Stimulated activated memory B cell treated with anti-CD40 and anti-IgM and Interleukin-4, amounts not matched to agents 10 μg/mL and 1 μg/mL and 100 μg/mL, for 72 hours (primary cell): ENCODE measurements around the gene DGKE.

Source experiments
- ATAC-seq: fragments of 150-1000 bp; cut with Tn5 transposase; 2 replicates; pipeline ENCODE4 v1.10.0; 2021
- H3K27ac Mint-ChIP-seq: one replicate; pipeline ENCODE4 v1.8.0; 2022; ENCODE audit warnings: mild to moderate bottlenecking, mixed read lengths
- H3K27me3 Mint-ChIP-seq: one replicate; pipeline ENCODE4 v1.8.0; 2022; ENCODE audit warnings: mixed read lengths
- H3K36me3 Mint-ChIP-seq: one replicate; pipeline ENCODE4 v1.8.0; 2022; ENCODE audit warnings: mixed read lengths
- H3K4me1 Mint-ChIP-seq: one replicate; pipeline ENCODE4 v1.8.0; 2022; ENCODE audit warnings: mixed read lengths
- H3K4me3 Mint-ChIP-seq: one replicate; pipeline ENCODE4 v1.8.0; 2022; ENCODE audit warnings: mild to moderate bottlenecking, moderate library complexity, mixed read lengths
- H3K9me3 Mint-ChIP-seq: one replicate; pipeline ENCODE4 v1.8.0; 2022; ENCODE audit warnings: mixed read lengths

The DGKE gene

GRCh38 chr17:56826611-56827414 lies 7.1 kb upstream of the DGKE start:
- H3K27me3 Mint-ChIP-seq: no peaks in the 10 kb centered on the region
- H3K4me3 Mint-ChIP-seq: no peak overlapping the region
- no peak overlapping the region for H3K27ac Mint-ChIP-seq
- no peaks in the 10 kb centered on the region for H3K9me3 Mint-ChIP-seq
- H3K4me1 Mint-ChIP-seq: peaks cover 28% of the 10 kb centered on the region
- H3K36me3 Mint-ChIP-seq: peaks cover 20% of the 10 kb centered on the region
- no peak for ATAC-seq

- Mint-ChIP-seq H3K27ac (peak overlapping the region; percentile 4), H3K9me3 (no peaks in the 10 kb centered on the region), H3K27me3 (no peaks in the 10 kb centered on the region), H3K36me3 (peaks cover 9% of the 10 kb centered on the region), H3K4me3 (peak overlapping the region; percentile 21), H3K4me1 (peaks cover 48% of the 10 kb centered on the region)
- no peak for ATAC-seq
Measured at GRCh38 chr17:56830726-56831368, 3.1 kb upstream of the DGKE start.

GRCh38 chr17:56831369-56832095 lies 2.4 kb upstream of the DGKE start:
- H3K4me3 Mint-ChIP-seq: no peak overlapping the region
- H3K4me1 Mint-ChIP-seq: peaks cover 50% of the 10 kb centered on the region
- peaks cover 11% of the 10 kb centered on the region for H3K36me3 Mint-ChIP-seq
- H3K27ac Mint-ChIP-seq: peak overlapping the region; percentile 4
- H3K9me3 Mint-ChIP-seq: no peaks in the 10 kb centered on the region
- H3K27me3 Mint-ChIP-seq: no peaks in the 10 kb centered on the region
- no peak for ATAC-seq

- Mint-ChIP-seq H3K27ac (peak overlapping the region; percentile 93), H3K36me3 (peaks cover 20% of the 10 kb centered on the region), H3K4me3 (peak overlapping the region; percentile 97), H3K9me3 (no peaks in the 10 kb centered on the region), H3K27me3 (no peaks in the 10 kb centered on the region), H3K4me1 (peaks cover 59% of the 10 kb centered on the region)
- no peak for ATAC-seq
Measured at GRCh38 chr17:56832446-56832845, 1.5 kb upstream of the DGKE start.

DNA sequence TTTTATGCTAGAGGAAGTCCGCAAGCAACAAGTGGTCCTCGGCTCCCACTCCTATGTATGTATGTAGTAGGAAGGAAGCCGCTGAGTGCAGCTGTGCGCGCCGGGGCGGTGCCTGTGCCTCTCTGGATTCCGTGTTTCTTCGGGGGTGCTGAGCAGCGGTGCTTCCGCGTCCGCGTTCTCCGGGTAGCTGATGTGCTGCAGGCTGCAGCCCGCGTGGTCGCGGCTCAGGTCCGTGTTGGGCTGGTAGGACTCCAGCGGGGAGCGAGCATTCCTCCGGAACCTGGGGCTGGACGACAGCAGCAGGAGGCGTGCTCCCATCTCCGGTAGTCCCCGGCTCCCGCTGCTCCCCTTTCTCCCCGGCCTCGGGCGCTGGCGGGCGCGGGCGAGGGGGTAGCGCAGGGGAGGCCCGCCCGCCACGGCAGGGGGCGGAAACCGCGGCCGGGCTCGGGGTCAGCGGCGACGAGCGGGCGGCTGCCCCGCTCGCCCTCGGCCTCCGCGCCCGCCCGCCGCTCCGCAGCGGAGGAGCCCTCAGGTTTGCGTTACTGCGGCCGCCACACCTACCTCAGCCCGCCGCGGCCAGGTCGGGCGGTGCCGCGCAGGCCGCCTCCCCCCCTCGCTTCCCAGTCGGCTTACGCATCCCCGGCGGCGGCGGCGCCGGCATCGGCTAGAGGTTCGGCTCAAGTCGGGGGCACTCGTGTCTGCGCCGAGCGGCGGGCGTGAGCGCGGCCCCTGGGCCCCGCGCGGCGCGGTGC lies 718 bp upstream of the DGKE start:
- H3K9me3 Mint-ChIP-seq: no peaks in the 10 kb centered on the region
- peaks cover 21% of the 10 kb centered on the region for H3K36me3 Mint-ChIP-seq
- no peaks in the 10 kb centered on the region for H3K27me3 Mint-ChIP-seq
- peak overlapping the region; percentile 97 for H3K4me3 Mint-ChIP-seq
- ATAC-seq: peak; percentile 81
- H3K4me1 Mint-ChIP-seq: peaks cover 67% of the 10 kb centered on the region
- H3K27ac Mint-ChIP-seq: peak overlapping the region; percentile 93

DNA sequence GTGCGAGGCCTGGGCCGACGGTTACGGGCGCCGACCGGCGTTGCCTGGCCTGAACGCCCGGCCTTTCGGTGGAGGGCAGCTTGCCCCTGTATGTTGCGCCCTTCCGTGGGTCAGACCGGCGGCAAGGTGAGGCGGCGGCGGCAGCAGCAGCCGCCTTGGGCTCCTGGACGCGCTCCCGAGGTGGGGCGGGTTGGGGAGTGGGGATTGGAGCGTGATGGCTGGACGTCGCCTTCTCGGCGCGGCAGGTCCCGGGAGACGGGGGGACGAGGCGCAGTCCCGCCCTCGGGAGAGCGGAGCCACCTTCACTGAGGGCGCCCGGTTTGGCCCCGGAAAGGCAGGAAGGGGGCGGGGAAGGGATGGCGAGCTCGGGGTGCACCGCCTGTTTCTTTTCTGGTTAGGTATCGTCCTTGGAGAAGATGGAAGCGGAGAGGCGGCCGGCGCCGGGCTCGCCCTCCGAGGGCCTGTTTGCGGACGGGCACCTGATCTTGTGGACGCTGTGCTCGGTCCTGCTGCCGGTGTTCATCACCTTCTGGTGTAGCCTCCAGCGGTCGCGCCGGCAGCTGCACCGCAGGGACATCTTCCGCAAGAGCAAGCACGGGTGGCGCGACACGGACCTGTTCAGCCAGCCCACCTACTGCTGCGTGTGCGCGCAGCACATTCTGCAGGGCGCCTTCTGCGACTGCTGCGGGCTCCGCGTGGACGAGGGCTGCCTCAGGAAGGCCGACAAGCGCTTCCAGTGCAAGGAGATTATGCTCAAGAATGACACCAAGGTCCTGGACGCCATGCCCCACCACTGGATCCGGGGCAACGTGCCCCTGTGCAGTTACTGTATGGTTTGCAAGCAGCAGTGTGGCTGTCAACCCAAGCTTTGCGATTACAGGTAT lies 671 bp downstream of the DGKE start:
- Mint-ChIP-seq H3K4me1 (peaks cover 56% of the 10 kb centered on the region), H3K27me3 (no peaks in the 10 kb centered on the region), H3K36me3 (peaks cover 27% of the 10 kb centered on the region), H3K9me3 (no peaks in the 10 kb centered on the region), H3K4me3 (peak overlapping the region; percentile 88), H3K27ac (peak overlapping the region; percentile 93)
- peak; percentile 51 for ATAC-seq

DNA sequence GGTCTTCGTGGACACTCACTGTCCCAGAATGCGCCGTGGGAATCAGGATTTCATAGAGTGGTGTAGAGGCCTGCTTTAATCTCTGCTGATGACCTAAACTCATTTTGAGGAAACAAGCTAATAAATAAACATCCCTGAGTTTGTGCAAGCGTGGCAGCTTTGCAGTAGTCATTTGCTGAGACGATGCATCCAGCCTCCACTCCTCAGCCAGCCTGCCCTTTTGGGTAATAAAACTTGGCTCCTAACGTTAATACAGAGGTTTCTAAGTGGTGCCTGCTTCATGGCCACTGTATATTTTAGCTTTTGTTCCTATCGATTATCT lies 1.3 kb downstream of the DGKE start:
- ATAC-seq: no peak
- no peaks in the 10 kb centered on the region for H3K27me3 Mint-ChIP-seq
- peak overlapping the region; percentile 88 for H3K4me3 Mint-ChIP-seq
- peaks cover 27% of the 10 kb centered on the region for H3K36me3 Mint-ChIP-seq
- H3K4me1 Mint-ChIP-seq: peaks cover 53% of the 10 kb centered on the region
- no peaks in the 10 kb centered on the region for H3K9me3 Mint-ChIP-seq
- peak overlapping the region; percentile 93 for H3K27ac Mint-ChIP-seq

DNA sequence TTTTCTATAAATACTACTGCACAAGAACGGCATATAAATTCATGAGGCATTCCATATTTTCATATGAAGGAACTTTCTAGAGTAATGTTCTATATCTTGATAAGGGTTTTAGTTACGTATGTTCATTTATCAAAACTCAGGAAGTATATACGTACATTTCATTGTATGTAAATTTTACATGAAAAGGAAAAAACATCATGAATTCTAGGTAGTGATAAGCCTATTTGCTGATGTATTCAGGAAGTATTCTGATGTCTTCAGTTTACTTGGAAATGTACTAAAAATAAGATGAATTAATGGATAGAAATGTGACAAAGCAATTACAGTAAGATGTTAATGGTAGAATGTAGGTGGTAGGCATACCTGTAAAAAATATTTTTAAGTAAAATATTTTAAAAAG lies 4.7 kb downstream of the DGKE start:
- Mint-ChIP-seq H3K36me3 (peaks cover 19% of the 10 kb centered on the region), H3K4me3 (no peak overlapping the region)

GRCh38 chr17:56842577-56842976 lies 8.6 kb downstream of the DGKE start:
- H3K27ac Mint-ChIP-seq: no peak overlapping the region

More for the DNA sequence above, 4.7 kb downstream of the DGKE start:
- H3K9me3 Mint-ChIP-seq: no peaks in the 10 kb centered on the region
- H3K27ac Mint-ChIP-seq: no peak overlapping the region
- no peaks in the 10 kb centered on the region for H3K27me3 Mint-ChIP-seq
- no peak for ATAC-seq
- H3K4me1 Mint-ChIP-seq: peaks cover 26% of the 10 kb centered on the region

DNA sequence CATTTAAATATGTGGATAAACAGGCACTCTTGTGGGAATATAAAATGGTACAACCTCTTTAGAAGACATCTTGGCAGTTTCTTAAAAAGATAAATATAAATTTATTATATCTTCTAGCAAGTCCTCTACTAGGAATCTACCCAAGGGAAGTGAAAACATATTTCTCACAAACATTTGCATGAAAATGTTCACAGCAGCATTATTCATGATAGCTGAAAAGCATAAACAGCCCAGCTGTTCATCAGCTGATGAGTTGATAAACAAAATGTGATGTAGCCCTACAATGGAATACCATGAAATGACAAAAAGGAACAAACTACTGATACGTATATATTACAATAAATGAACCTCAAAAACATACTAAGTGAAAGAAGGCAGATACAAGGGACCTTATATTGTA lies 12.0 kb downstream of the DGKE start:
- H3K9me3 Mint-ChIP-seq: no peaks in the 10 kb centered on the region
- H3K4me3 Mint-ChIP-seq: no peak overlapping the region
- no peak for ATAC-seq
- no peak overlapping the region for H3K27ac Mint-ChIP-seq
- H3K36me3 Mint-ChIP-seq: peaks cover 27% of the 10 kb centered on the region
- peaks cover 6% of the 10 kb centered on the region for H3K4me1 Mint-ChIP-seq
- no peaks in the 10 kb centered on the region for H3K27me3 Mint-ChIP-seq

More at GRCh38 chr17:56842577-56842976, 8.6 kb downstream of the DGKE start:
- peaks cover 7% of the 10 kb centered on the region for H3K4me1 Mint-ChIP-seq
- peaks cover 12% of the 10 kb centered on the region for H3K36me3 Mint-ChIP-seq
- H3K9me3 Mint-ChIP-seq: no peaks in the 10 kb centered on the region
- H3K4me3 Mint-ChIP-seq: no peak overlapping the region
- no peaks in the 10 kb centered on the region for H3K27me3 Mint-ChIP-seq
- no peak for ATAC-seq

DNA sequence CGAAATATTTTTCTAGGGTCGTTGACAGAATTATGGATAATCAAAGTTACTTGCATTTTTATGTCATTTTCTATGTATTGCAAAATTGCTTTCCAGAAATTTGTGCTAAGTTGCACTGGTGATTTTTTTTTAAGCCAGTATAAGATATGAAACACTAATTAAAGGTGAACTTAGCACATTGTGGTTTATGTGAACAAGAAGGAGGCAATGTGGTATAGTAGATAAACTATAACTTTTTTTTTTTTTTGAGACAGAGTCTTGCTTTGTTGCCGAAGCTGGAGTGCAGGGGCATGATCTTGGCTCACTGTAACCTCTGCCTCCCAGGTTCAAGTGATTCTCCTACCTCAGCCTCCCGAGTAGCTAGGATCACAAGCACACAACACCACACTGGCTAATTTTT lies 13.2 kb downstream of the DGKE start:
- no peak for ATAC-seq
- Mint-ChIP-seq H3K36me3 (peaks cover 36% of the 10 kb centered on the region), H3K27me3 (no peaks in the 10 kb centered on the region), H3K9me3 (no peaks in the 10 kb centered on the region), H3K4me1 (peaks cover 7% of the 10 kb centered on the region), H3K27ac (no peak overlapping the region), H3K4me3 (no peak overlapping the region)

DNA sequence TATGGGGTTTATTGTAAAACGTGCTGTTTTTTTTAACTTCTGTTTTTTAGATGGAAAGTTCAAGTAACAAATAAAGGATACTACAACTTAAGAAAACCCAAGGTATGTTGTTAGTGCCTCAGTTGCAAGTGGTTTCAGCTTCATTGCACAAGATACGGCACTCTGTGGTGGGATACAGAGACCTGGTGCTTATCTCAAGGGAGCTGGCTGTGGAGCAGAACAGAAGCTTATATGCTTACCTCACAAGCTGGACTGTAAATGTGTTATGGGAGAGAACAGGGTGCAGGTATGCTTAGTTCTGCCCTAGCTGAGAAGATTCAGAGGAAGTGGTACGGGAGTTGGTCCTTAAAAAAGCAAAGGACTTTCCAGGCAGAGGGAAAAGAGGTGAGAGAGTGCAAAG lies 15.2 kb downstream of the DGKE start:
- Mint-ChIP-seq H3K4me1 (peaks cover 7% of the 10 kb centered on the region), H3K4me3 (no peak overlapping the region), H3K36me3 (peaks cover 42% of the 10 kb centered on the region), H3K9me3 (no peaks in the 10 kb centered on the region), H3K27me3 (no peaks in the 10 kb centered on the region), H3K27ac (no peak overlapping the region)
- no peak for ATAC-seq

DNA sequence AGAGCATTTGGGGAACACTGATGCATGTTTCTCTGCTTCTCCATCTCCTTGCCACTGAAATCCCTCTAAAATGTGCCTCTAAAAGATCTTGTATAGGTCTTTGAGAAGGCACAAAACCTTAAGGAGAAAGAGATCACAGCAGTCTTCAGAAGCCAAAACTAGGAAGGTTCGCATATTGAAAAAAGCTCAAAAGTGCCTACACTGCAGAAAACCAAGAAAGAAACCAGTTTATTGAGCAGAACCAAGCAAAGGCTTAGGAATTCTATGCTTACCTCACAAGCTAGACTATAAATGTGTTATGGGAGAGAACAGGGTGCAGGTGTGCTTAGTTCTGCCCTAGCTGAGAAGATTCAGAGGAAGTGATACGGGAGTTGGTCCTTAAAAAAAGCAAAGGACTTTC lies 16.6 kb downstream of the DGKE start:
- Mint-ChIP-seq H3K27ac (no peak overlapping the region), H3K4me1 (peaks cover 7% of the 10 kb centered on the region), H3K27me3 (no peaks in the 10 kb centered on the region), H3K36me3 (peaks cover 51% of the 10 kb centered on the region), H3K9me3 (no peaks in the 10 kb centered on the region), H3K4me3 (no peak overlapping the region)
- ATAC-seq: no peak

DNA sequence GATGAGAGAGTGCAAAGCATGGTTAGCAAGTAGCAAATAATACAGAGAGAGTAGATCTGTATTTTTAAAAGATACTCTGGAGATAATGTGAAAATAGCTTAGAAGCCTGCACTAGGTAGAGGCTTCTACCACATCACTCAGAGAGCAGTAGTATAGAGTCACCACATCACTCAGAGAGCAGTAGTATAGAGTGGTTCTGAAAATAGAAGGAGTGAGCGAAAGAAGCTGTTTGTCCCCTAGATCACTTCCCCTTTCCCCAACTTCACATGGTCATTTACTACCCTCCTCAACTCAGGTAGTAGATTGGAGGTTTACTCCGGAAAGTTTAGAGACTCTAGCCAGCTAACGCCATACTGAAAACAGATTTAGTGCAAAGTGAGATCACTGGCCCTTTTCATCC lies 17.1 kb downstream of the DGKE start:
- Mint-ChIP-seq H3K4me3 (no peak overlapping the region), H3K27ac (no peak overlapping the region), H3K9me3 (no peaks in the 10 kb centered on the region), H3K4me1 (peaks cover 7% of the 10 kb centered on the region), H3K36me3 (peaks cover 54% of the 10 kb centered on the region), H3K27me3 (no peaks in the 10 kb centered on the region)
- no peak for ATAC-seq
